NCI-H526 (cell line): ENCODE results near the gene ARVCF.
"Not testable (repeated sequence)": the region's sequence is repeated elsewhere in the genome, so short reads cannot be mapped to it uniquely, and the experiment has no call there.

Source experiments
- DNase-seq, 2 experiments: peaks; one replicate each; lab custom pipeline; 2025; lab: John Stamatoyannopoulos, UW

The ARVCF gene

GRCh38 chr22:19936513-19936912 is 80.1 kb downstream of the ARVCF start:
- no peak for DNase-seq

- DNase-seq: not testable (repeated sequence)
Observed at GRCh38 chr22:19935123-19935718, 81.4 kb downstream of the ARVCF start.

GRCh38 chr22:19933341-19934241 is 83.0 kb downstream of the ARVCF start:
- no peak for DNase-seq

GRCh38 chr22:19932367-19933206 is 84.0 kb downstream of the ARVCF start:
- DNase-seq: no peak

GRCh38 chr22:19931514-19931913 is 85.1 kb downstream of the ARVCF start:
- no peak for DNase-seq

- DNase-seq: no peak
Observed at GRCh38 chr22:19930551-19931486, 85.8 kb downstream of the ARVCF start.

- no peak for DNase-seq
Observed at GRCh38 chr22:19929586-19930550, 86.8 kb downstream of the ARVCF start.

- DNase-seq: no peak
Observed at GRCh38 chr22:19928207-19928606, 88.4 kb downstream of the ARVCF start.

- no peak for DNase-seq
Observed at GRCh38 chr22:19927696-19928095, 88.9 kb downstream of the ARVCF start.

GRCh38 chr22:19926028-19926427 is 90.6 kb downstream of the ARVCF start:
- not testable (repeated sequence) for DNase-seq

- DNase-seq: no peak
Observed at GRCh38 chr22:19923914-19924513, 92.6 kb downstream of the ARVCF start.

- no peak for DNase-seq
Observed at GRCh38 chr22:19921544-19922081, 95.0 kb downstream of the ARVCF start.
